Posterior vena cava (tissue), 2 donors: ENCODE measurements around the gene TXN2. TPM values are rescaled to one million over a fixed set of nuclear protein-coding genes. Genes with fewer than 3 reads are reported as not detected.
A peak's percentile ranks its signal among the peaks of the same experiment; 100 is the strongest.
"Not testable (repeated sequence)": the region's sequence is repeated elsewhere in the genome, so short reads cannot be mapped to it uniquely, and the experiment has no call there.

Experiments used
- DNase-seq: peaks from one replicate; pipeline ENCODE4 v3.0.0-alpha.2; 2020; ENCODE audit warnings: low spot score
- intact Hi-C, 2 donors: fragments of 100-400 bp; cut with DNase I; formaldehyde crosslinking; loops; one replicate each; pipeline versions ENCODE4 v1.14.1 to v1.14.2; 2022 to 2023
- total RNA-seq, 2 donors: library from RNA; stranded (reverse); fragmentation: NEBNext Ultra II Directional; extraction: Animal tissue kit (Norgen Biotek cat#: 25700); gene quantifications; one replicate each; pipeline ENCODE4 v1.2.1, GENCODE V29; 2021
- donor health status: DM: yes; HTN: yes; CAD: no.
- donor health status: DM: yes; HTN: yes; CAD: no.

The TXN2 gene
- total RNA-seq, 2 donors from 2014 or later = 38.7 to 50.1 TPM

GRCh38 chr22:36461665-36462649 lies 19.5 kb downstream of the TXN2 start:
- intact Hi-C loops = loop anchor here (1.0 to 10.0 kb wide), 3 partner anchors 19 to 97 kb away; partner anchors contain the start of genes MYH9 (in 1 of the 2) and TXN2 (in 1 of the 2)
- DNase-seq = no peak

- no peak for DNase-seq
- intact Hi-C loops = loop anchor here in 1 of 2 donors (10.0 kb wide), 1 partner anchor 95 kb away; no protein-coding TSS in a partner anchor
Measured at GRCh38 chr22:36460202-36460601, 21.2 kb downstream of the TXN2 start.

GRCh38 chr22:36457688-36458450 lies 23.6 kb downstream of the TXN2 start:
- intact Hi-C loops = no loop called here
- DNase-seq = peak; percentile 93

- DNase-seq = no peak
- intact Hi-C loops = no loop called here
Measured at GRCh38 chr22:36456464-36456845, 25.0 kb downstream of the TXN2 start.

GRCh38 chr22:36455571-36456463 lies 25.6 kb downstream of the TXN2 start:
- intact Hi-C loops = no loop called here
- no peak for DNase-seq

GRCh38 chr22:36454916-36455570 lies 26.4 kb downstream of the TXN2 start:
- intact Hi-C loops = loop anchor here in 1 of 2 donors (1.0 kb wide), 1 partner anchor 47 kb away; no protein-coding TSS in a partner anchor
- DNase-seq = peak; percentile 98

GRCh38 chr22:36453855-36454378 lies 27.5 kb downstream of the TXN2 start:
- intact Hi-C loops = loop anchor here in 1 of 2 donors (1.0 kb wide), 1 partner anchor 46 kb away; no protein-coding TSS in a partner anchor
- DNase-seq = no peak

GRCh38 chr22:36452978-36453607 lies 28.3 kb downstream of the TXN2 start:
- DNase-seq, intact Hi-C loops: not testable (repeated sequence)

GRCh38 chr22:36452250-36452977 lies 29.0 kb downstream of the TXN2 start:
- intact Hi-C loops = no loop called here
- DNase-seq = no peak

- intact Hi-C loops = not testable (repeated sequence)
Measured at GRCh38 chr22:36450923-36451322, 30.5 kb downstream of the TXN2 start.

GRCh38 chr22:36449596-36450175 lies 31.8 kb downstream of the TXN2 start:
- intact Hi-C loops = no loop called here
- no peak for DNase-seq

More at GRCh38 chr22:36450923-36451322, 30.5 kb downstream of the TXN2 start:
- DNase-seq = not testable (repeated sequence)

- no peak for DNase-seq
- intact Hi-C loops = no loop called here
Measured at GRCh38 chr22:36447632-36448031, 33.8 kb downstream of the TXN2 start.

GRCh38 chr22:36445158-36445668 lies 36.2 kb downstream of the TXN2 start:
- peak; percentile 92 for DNase-seq
- intact Hi-C loops = no loop called here

GRCh38 chr22:36443198-36443770 lies 38.2 kb downstream of the TXN2 start:
- DNase-seq = no peak
- intact Hi-C loops = no loop called here

GRCh38 chr22:36442506-36443197 lies 38.8 kb downstream of the TXN2 start:
- intact Hi-C loops = no loop called here
- DNase-seq = no peak
